OCI-LY7 (cell line): Measurements from ENCODE around the gene AMIGO3. TPM values are rescaled to one million over a fixed set of nuclear protein-coding genes. Genes with fewer than 3 reads are reported as not detected.

Experiments used
- BruUV-seq: library from RNA; stranded (reverse); fragments of 400-500 nt; replicated peaks from 2 replicates; lab custom pipeline; 2021; lab: Mats Ljungman, UMichigan
- CTCF ChIA-PET: fragments of 300-600 bp; sonication (Branson Sonifier 250); formaldehyde crosslinking; loops from one replicate; lab custom pipeline; 2022; ENCODE audit warnings: antibody characterized with exemption; ENCODE audit not compliant: unreplicated experiment; lab: Charles Lee
- POLR2A ChIA-PET: fragments of 300-600 bp; sonication (Branson Sonifier 250); formaldehyde crosslinking; loops from one replicate; lab custom pipeline; 2022; ENCODE audit warnings: antibody characterized with exemption; lab: Charles Lee
- DNase-seq: peaks from one replicate; pipeline ENCODE4 v3.0.0-alpha.2; 2015; ENCODE audit warnings: low spot score
- H2AFZ ChIP-seq: fragments of 200-600 bp; sonication (generic), shearing (Covaris generic); 2 replicates; pipeline ENCODE4 v1.6.1; 2014; ENCODE audit warnings: mild to moderate bottlenecking, antibody characterized with exemption, low read length, moderate library complexity
- H3K27ac ChIP-seq: fragments of 200-600 bp; sonication (generic); 2 replicates; pipeline ENCODE4 v1.5.1; 2014; ENCODE audit warnings: mixed run types, low read depth, mild to moderate bottlenecking, moderate library complexity, low read length, inconsistent platforms; ENCODE audit not compliant: poor library complexity, severe bottlenecking
- H3K36me3 ChIP-seq: fragments of 200-600 bp; sonication (generic); 2 replicates; pipeline ENCODE4 v1.6.1; 2014; ENCODE audit warnings: mild to moderate bottlenecking, antibody characterized with exemption, low read length, moderate library complexity, mixed read lengths; ENCODE audit not compliant: insufficient read depth
- H3K4me1 ChIP-seq: fragments of 200-600 bp; sonication (generic); 2 replicates; pipeline ENCODE4 v1.5.1; 2014; ENCODE audit warnings: mild to moderate bottlenecking, low read length; ENCODE audit not compliant: insufficient read depth, poor library complexity, severe bottlenecking
- H3K4me2 ChIP-seq: fragments of 200-600 bp; sonication (generic); 2 replicates; pipeline ENCODE4 v1.6.1; 2014; ENCODE audit warnings: mild to moderate bottlenecking, low read length
- H3K4me3 ChIP-seq: fragments of 200-600 bp; sonication (generic); 2 replicates; pipeline ENCODE4 v1.5.1; 2014; ENCODE audit warnings: mild to moderate bottlenecking, low read depth, low read length; ENCODE audit not compliant: poor library complexity, severe bottlenecking
- H3K79me2 ChIP-seq: fragments of 200-600 bp; sonication (generic); 2 replicates; pipeline ENCODE4 v1.6.1; 2016; ENCODE audit warnings: low read depth, mild to moderate bottlenecking, low read length, moderate library complexity, mixed read lengths; ENCODE audit not compliant: insufficient read depth
- H3K9me2 ChIP-seq: fragments of 200-600 bp; sonication (generic); 2 replicates; pipeline ENCODE4 v1.6.1; 2016; ENCODE audit warnings: mild to moderate bottlenecking, low read length, mixed read lengths; ENCODE audit not compliant: insufficient read depth
- H3K9me3 ChIP-seq: fragments of 200-600 bp; sonication (generic); 2 replicates; pipeline ENCODE4 v1.6.1; 2014; ENCODE audit warnings: mild to moderate bottlenecking, mixed run types, low read length, mixed read lengths
- H4K20me1 ChIP-seq: fragments of 200-600 bp; sonication (generic); 2 replicates; pipeline ENCODE4 v1.6.1; 2014; ENCODE audit warnings: mild to moderate bottlenecking, antibody characterized with exemption, low read length, moderate library complexity, mixed read lengths; ENCODE audit not compliant: insufficient read depth
- EZH2phosphoT487 ChIP-seq: fragments of 200-600 bp; sonication (generic); IDR thresholded peaks from 2 replicates; pipeline ENCODE4 v1.6.1; 2018; ENCODE audit warnings: low read depth, borderline replicate concordance, mild to moderate bottlenecking, mixed run types, antibody characterized with exemption, low read length, moderate library complexity, mixed read lengths
- intact Hi-C: fragments of 100-400 bp; cut with micrococcal nuclease; formaldehyde crosslinking; loops from one replicate; pipeline ENCODE4 v1.10.0; 2022; ENCODE audit not compliant: unreplicated experiment
- total RNA-seq, 2 experiments: library from RNA; depleted of rRNA in 1 of 2; stranded (reverse); fragments of >200 nt in 1 of 2; shearing (Covaris generic) in 1 of 2; gene quantifications; 2 replicates each; pipeline ENCODE4 v1.2.3, GENCODE V29; 2014 to 2022
- TF ChIP-seq, protein P1 (sequence below): fragments of 200-600 bp; sonication (generic); conservative IDR thresholded peaks from 2 replicates; pipeline ENCODE4 v1.5.1; 2014; ENCODE audit warnings: mild to moderate bottlenecking, antibody characterized with exemption, low read length, moderate library complexity, mixed read lengths

Gene AMIGO3
- total RNA-seq, 2 experiments from 2014 or later: 0.80 to 4.4 TPM

DNA sequence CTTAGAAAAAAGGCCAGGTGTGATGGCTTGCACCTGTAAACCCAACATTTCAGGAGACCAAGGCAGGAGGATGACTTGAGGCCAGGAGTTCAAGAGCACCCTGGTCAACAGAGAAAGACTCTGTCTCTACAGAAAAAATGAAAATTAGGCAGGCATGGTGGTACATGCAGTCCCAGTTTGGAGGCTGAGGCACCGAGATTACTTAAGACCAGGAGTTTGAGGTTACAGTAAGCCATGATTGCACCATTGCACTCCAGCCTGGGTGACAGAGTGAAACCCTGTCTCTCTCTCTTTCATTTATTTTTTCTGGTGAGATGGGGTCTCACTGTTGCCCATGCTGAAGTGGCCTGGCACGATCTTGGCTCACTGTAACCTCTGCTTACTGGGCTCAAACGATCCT is 42.2 kb upstream of the AMIGO3 start:
- Histone ChIP-seq H4K20me1 (no peaks in the 10 kb centered on the region), H3K4me3 (no peak overlapping the region), H3K9me3 (no peaks in the 10 kb centered on the region), H3K27ac (no peak overlapping the region), H2AFZ (no peak overlapping the region), H3K9me2 (no peaks in the 10 kb centered on the region), H3K4me2 (no peak overlapping the region), H3K36me3 (peaks cover 7% of the 10 kb centered on the region), H3K4me1 (no peaks in the 10 kb centered on the region), H3K79me2 (peaks cover 6% of the 10 kb centered on the region; the same call in 1 of the 2 replicates)
- ChIA-PET POLR2A (no interaction called here), CTCF (no interaction called here)
- BruUV-seq: no TSS peak
- intact Hi-C loops: no loop called here
- TF ChIP-seq, protein P1, sequence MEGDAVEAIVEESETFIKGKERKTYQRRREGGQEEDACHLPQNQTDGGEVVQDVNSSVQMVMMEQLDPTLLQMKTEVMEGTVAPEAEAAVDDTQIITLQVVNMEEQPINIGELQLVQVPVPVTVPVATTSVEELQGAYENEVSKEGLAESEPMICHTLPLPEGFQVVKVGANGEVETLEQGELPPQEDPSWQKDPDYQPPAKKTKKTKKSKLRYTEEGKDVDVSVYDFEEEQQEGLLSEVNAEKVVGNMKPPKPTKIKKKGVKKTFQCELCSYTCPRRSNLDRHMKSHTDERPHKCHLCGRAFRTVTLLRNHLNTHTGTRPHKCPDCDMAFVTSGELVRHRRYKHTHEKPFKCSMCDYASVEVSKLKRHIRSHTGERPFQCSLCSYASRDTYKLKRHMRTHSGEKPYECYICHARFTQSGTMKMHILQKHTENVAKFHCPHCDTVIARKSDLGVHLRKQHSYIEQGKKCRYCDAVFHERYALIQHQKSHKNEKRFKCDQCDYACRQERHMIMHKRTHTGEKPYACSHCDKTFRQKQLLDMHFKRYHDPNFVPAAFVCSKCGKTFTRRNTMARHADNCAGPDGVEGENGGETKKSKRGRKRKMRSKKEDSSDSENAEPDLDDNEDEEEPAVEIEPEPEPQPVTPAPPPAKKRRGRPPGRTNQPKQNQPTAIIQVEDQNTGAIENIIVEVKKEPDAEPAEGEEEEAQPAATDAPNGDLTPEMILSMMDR: no peak
- no peak for TF ChIP-seq EZH2phosphoT487
- DNase-seq: no peak

DNA sequence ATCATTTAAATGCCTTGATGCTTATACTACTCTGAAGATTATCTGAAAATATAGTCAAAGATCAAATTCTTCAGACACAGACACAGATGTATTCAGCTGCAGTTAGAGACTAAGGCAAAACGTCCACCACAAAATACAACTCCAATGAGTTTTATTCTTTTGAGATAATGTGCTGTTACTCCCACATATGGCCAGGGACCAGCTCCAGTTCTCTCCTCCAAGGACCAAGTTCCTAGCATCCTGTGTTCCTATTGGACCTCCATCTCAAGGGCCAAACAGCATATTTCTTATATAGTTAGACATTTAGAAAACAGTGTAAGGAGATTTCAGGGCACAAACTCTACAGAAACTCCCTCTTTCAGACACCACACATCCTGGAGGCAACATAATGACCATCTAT is 39.7 kb upstream of the AMIGO3 start:
- H3K9me2 ChIP-seq: no peaks in the 10 kb centered on the region
- H3K79me2 ChIP-seq: peaks cover 12% of the 10 kb centered on the region; the same call in 1 of the 2 replicates
- ChIA-PET POLR2A (interaction anchor here (0.7 kb wide), 1 partner anchor 15 kb away, joined by 3 read pairs; no protein-coding TSS in a partner anchor), CTCF (no interaction called here)
- no peak for DNase-seq
- no peaks in the 10 kb centered on the region for H3K9me3 ChIP-seq
- H4K20me1 ChIP-seq: no peaks in the 10 kb centered on the region
- no TSS peak for BruUV-seq
- intact Hi-C loops: no loop called here
- H2AFZ ChIP-seq: no peak overlapping the region
- no peak overlapping the region for H3K4me3 ChIP-seq
- H3K4me1 ChIP-seq: no peaks in the 10 kb centered on the region
- TF ChIP-seq, protein P1: no peak
- TF ChIP-seq EZH2phosphoT487: no peak
- H3K4me2 ChIP-seq: no peak overlapping the region
- H3K36me3 ChIP-seq: peaks cover 4% of the 10 kb centered on the region
- H3K27ac ChIP-seq: no peak overlapping the region

DNA sequence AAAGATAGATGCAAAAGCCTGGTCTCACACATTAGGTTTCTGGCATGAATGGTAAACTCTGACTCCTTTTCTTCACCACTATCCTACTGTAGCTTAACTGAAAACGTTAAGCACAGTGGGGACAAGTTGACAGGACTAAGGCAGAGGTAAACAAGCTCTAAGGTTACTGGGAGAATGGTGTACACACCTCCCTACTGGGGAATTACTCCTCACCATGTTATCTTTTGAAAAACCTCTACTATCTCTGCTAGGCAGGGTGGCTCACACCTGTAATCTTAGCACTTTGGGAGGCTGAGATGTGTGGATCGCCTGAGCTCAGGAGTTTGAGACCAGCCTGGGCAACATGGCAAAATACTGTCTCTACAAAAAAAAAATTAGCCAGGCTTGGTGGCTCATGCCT is 37.7 kb upstream of the AMIGO3 start:
- H3K4me1 ChIP-seq: no peaks in the 10 kb centered on the region
- CTCF ChIA-PET: no interaction called here
- POLR2A ChIA-PET: interaction anchor here (0.7 kb wide), 1 partner anchor 128 kb away, joined by 3 read pairs; no protein-coding TSS in a partner anchor
- H3K4me2 ChIP-seq: no peak overlapping the region
- H4K20me1 ChIP-seq: no peaks in the 10 kb centered on the region
- H3K36me3 ChIP-seq: peaks cover 4% of the 10 kb centered on the region; the same call in 1 of the 2 replicates
- DNase-seq: no peak
- no peaks in the 10 kb centered on the region for H3K9me2 ChIP-seq
- no peak overlapping the region for H3K27ac ChIP-seq
- TF ChIP-seq, protein P1: no peak
- no peak for TF ChIP-seq EZH2phosphoT487
- H2AFZ ChIP-seq: no peak overlapping the region
- BruUV-seq: no TSS peak
- H3K79me2 ChIP-seq: peaks cover 9% of the 10 kb centered on the region; the same call in 1 of the 2 replicates
- H3K4me3 ChIP-seq: no peak overlapping the region
- intact Hi-C loops: no loop called here
- H3K9me3 ChIP-seq: no peaks in the 10 kb centered on the region
